IMR-90 (cell line): ENCODE results near the gene RNF38. TPM values are rescaled to one million over a fixed set of nuclear protein-coding genes. Genes with fewer than 3 reads are reported as not detected.

ENCODE experiments used
- ATAC-seq: fragments of 200-7000 bp; cut with Tn5 transposase; 2 replicates; pipeline ENCODE4 v1.9.1; 2020; ENCODE audit warnings: low read depth, mild to moderate bottlenecking, moderate library complexity
- BruUV-seq: library from RNA; stranded (reverse); fragments of 400-500 nt; replicated peaks from 2 replicates; lab custom pipeline; 2021; lab: Mats Ljungman, UMichigan
- CTCF ChIA-PET: fragments of 300-600 bp; formaldehyde crosslinking; extraction: SDS; loops from one replicate; lab custom pipeline; 2021; ENCODE audit warnings: antibody characterized with exemption; lab: Yijun Ruan, JAX
- POLR2A ChIA-PET: fragments of 300-600 bp; sonication (Branson Sonifier 250); formaldehyde crosslinking; loops from one replicate; lab custom pipeline; 2022; ENCODE audit warnings: antibody characterized with exemption; ENCODE audit not compliant: unreplicated experiment; lab: Charles Lee
- DNase-seq: peaks from one replicate; pipeline ENCODE4 v3.0.0; 2013
- H2AFZ ChIP-seq: replicated peaks from 2 replicates; pipeline ENCODE3; 2013; ENCODE audit warnings: low read length, mild to moderate bottlenecking; ENCODE audit not compliant: poor library complexity
- H2AK5ac ChIP-seq: 2 replicates; pipeline ENCODE4 v1.6.1; 2013; ENCODE audit warnings: low read depth, low read length, inconsistent platforms
- H2AK9ac ChIP-seq: replicated peaks from 2 replicates; pipeline ENCODE3; 2013; ENCODE audit warnings: mild to moderate bottlenecking, low read depth, low read length, moderate library complexity; ENCODE audit not compliant: poor library complexity
- H2BK120ac ChIP-seq: 2 replicates; pipeline ENCODE4 v1.6.1; 2013; ENCODE audit warnings: low read depth, low read length, inconsistent platforms
- H2BK15ac ChIP-seq: 3 replicates; pipeline ENCODE4 v1.6.1; 2013; ENCODE audit warnings: low read depth, low read length, inconsistent platforms
- H2BK20ac ChIP-seq: 2 replicates; pipeline ENCODE4 v1.6.1; 2013; ENCODE audit warnings: low read depth, mild to moderate bottlenecking, inconsistent platforms, low read length, moderate library complexity
- H2BK5ac ChIP-seq: 2 replicates; pipeline ENCODE4 v1.6.1; 2013; ENCODE audit warnings: mild to moderate bottlenecking, low read depth, low read length, inconsistent platforms; ENCODE audit not compliant: poor library complexity, severe bottlenecking
- H3K14ac ChIP-seq: replicated peaks from 2 replicates; pipeline ENCODE4 v1.6.1; 2013; ENCODE audit warnings: low read depth, low read length, inconsistent platforms
- H3K18ac ChIP-seq: 2 replicates; pipeline ENCODE4 v1.6.1; 2013; ENCODE audit warnings: low read depth, low read length, control low read depth
- H3K23ac ChIP-seq: 2 replicates; pipeline ENCODE4 v1.6.1; 2013; ENCODE audit warnings: low read depth, low read length, inconsistent platforms
- H3K27ac ChIP-seq: 2 replicates; pipeline ENCODE4 v1.5.1; 2013; ENCODE audit warnings: mild to moderate bottlenecking, control low read depth, low read length; ENCODE audit not compliant: insufficient read depth
- H3K27me3 ChIP-seq: 2 replicates; pipeline ENCODE4 v1.6.1; 2013; ENCODE audit warnings: low read length; ENCODE audit not compliant: control insufficient read depth, insufficient read depth
- H3K36me3 ChIP-seq: 2 replicates; pipeline ENCODE4 v1.6.1; 2013; ENCODE audit warnings: low read length, mixed read lengths; ENCODE audit not compliant: control insufficient read depth, insufficient read depth
- H3K4ac ChIP-seq: 2 replicates; pipeline ENCODE4 v1.6.1; 2013; ENCODE audit warnings: low read depth, low read length, inconsistent platforms
- H3K4me1 ChIP-seq: 2 replicates; pipeline ENCODE4 v1.6.1; 2013; ENCODE audit warnings: low read length, mixed read lengths; ENCODE audit not compliant: control insufficient read depth, insufficient read depth
- H3K4me2 ChIP-seq: 2 replicates; pipeline ENCODE4 v1.6.1; 2013; ENCODE audit warnings: low read depth, mild to moderate bottlenecking, control low read depth, low read length, moderate library complexity
- H3K4me3 ChIP-seq: 2 replicates; pipeline ENCODE4 v1.5.1; 2013; ENCODE audit warnings: low read depth, mild to moderate bottlenecking, control low read depth, low read length, moderate library complexity; ENCODE audit not compliant: insufficient read depth
- H3K56ac ChIP-seq: 2 replicates; pipeline ENCODE4 v1.6.1; 2013; ENCODE audit warnings: low read length, inconsistent platforms; ENCODE audit not compliant: insufficient read depth; ENCODE audit errors: extremely low read depth
- H3K79me1 ChIP-seq, 2 experiments: 2 replicates each; pipeline ENCODE4 v1.6.1; 2013; ENCODE audit warnings: low read length in 2 of 2, inconsistent platforms in 1 of 2, low read depth in 1 of 2
- H3K9ac ChIP-seq: 2 replicates; pipeline ENCODE4 v1.6.1; 2013; ENCODE audit warnings: low read depth, low read length, control low read depth
- H3K9me1 ChIP-seq: 2 replicates; pipeline ENCODE4 v1.6.1; 2013; ENCODE audit warnings: low read length, inconsistent platforms; ENCODE audit not compliant: insufficient read depth
- H3K9me3 ChIP-seq: 2 replicates; pipeline ENCODE4 v1.6.1; 2013; ENCODE audit warnings: low read length; ENCODE audit not compliant: control insufficient read depth, insufficient read depth
- H4K20me1 ChIP-seq: 2 replicates; pipeline ENCODE4 v1.6.1; 2013; ENCODE audit warnings: low read length, inconsistent platforms; ENCODE audit not compliant: insufficient read depth
- H4K5ac ChIP-seq: 2 replicates; pipeline ENCODE4 v1.6.1; 2013; ENCODE audit warnings: mild to moderate bottlenecking, low read depth, low read length, control low read depth
- H4K8ac ChIP-seq, 2 experiments: 2 replicates each; pipeline ENCODE4 v1.6.1; 2013; ENCODE audit warnings: low read depth in 2 of 2, low read length in 2 of 2, control low read depth in 1 of 2, inconsistent platforms in 1 of 2
- H4K91ac ChIP-seq: 2 replicates; pipeline ENCODE4 v1.6.1; 2013; ENCODE audit warnings: low read depth, low read length, inconsistent platforms; ENCODE audit not compliant: insufficient read depth
- BHLHE40 ChIP-seq: fragments of 150-350 bp; IDR thresholded peaks from 2 replicates; pipeline ENCODE4 v1.6.1; 2016; ENCODE audit warnings: mild to moderate bottlenecking, low read depth, low read length
- CEBPB ChIP-seq: IDR thresholded peaks from 2 replicates; pipeline ENCODE4 v1.6.1; 2012; ENCODE audit warnings: low read depth, low read length, improper control_type of control experiment
- CHD1 ChIP-seq: IDR thresholded peaks from 2 replicates; pipeline ENCODE4 v1.6.1; 2012; ENCODE audit warnings: low read depth, low read length, improper control_type of control experiment
- CTCF ChIP-seq: conservative IDR thresholded peaks from 2 replicates; pipeline ENCODE4 v1.5.1; 2012; ENCODE audit warnings: mild to moderate bottlenecking, low read depth, low read length, improper control_type of control experiment
- ELK1 ChIP-seq: fragments of 150-350 bp; IDR thresholded peaks from 2 replicates; pipeline ENCODE4 v1.6.1; 2016; ENCODE audit warnings: low read depth, mild to moderate bottlenecking, low read length, moderate library complexity, borderline replicate concordance
- FOS ChIP-seq: fragments of 150-350 bp; IDR thresholded peaks from 2 replicates; pipeline ENCODE4 v1.6.1; 2016; ENCODE audit warnings: low read depth, low read length
- MAFK ChIP-seq: IDR thresholded peaks from 2 replicates; pipeline ENCODE4 v1.6.1; 2012; ENCODE audit warnings: low read depth, low read length, improper control_type of control experiment
- MAZ ChIP-seq: IDR thresholded peaks from 2 replicates; pipeline ENCODE4 v1.6.1; 2012; ENCODE audit warnings: low read depth, mild to moderate bottlenecking, low read length, improper control_type of control experiment, moderate library complexity, borderline replicate concordance
- MXI1 ChIP-seq: IDR thresholded peaks from 2 replicates; pipeline ENCODE4 v1.6.1; 2012; ENCODE audit warnings: low read depth, mild to moderate bottlenecking, low read length, moderate library complexity, borderline replicate concordance
- NFE2L2 ChIP-seq: fragments of 150-350 bp; IDR thresholded peaks from 2 replicates; pipeline ENCODE4 v1.6.1; 2016; ENCODE audit warnings: low read depth, mild to moderate bottlenecking, low read length
- POLR2A ChIP-seq: IDR thresholded peaks from 2 replicates; pipeline ENCODE4 v1.6.1; 2012; ENCODE audit warnings: mild to moderate bottlenecking, low read depth, low read length
- RAD21 ChIP-seq: IDR thresholded peaks from 2 replicates; pipeline ENCODE4 v1.6.1; 2012; ENCODE audit warnings: low read length, improper control_type of control experiment
- RCOR1 ChIP-seq: IDR thresholded peaks from 2 replicates; pipeline ENCODE4 v1.6.1; 2012; ENCODE audit warnings: mild to moderate bottlenecking, low read length, improper control_type of control experiment; ENCODE audit not compliant: insufficient replicate concordance
- RFX5 ChIP-seq: IDR thresholded peaks from 2 replicates; pipeline ENCODE4 v1.8.0; 2012; ENCODE audit warnings: low read depth, mild to moderate bottlenecking, low read length, moderate library complexity
- SMC3 ChIP-seq: fragments of 150-350 bp; IDR thresholded peaks from 2 replicates; pipeline ENCODE4 v1.6.1; 2016; ENCODE audit warnings: low read depth, mild to moderate bottlenecking, antibody characterized with exemption, low read length, moderate library complexity
- USF2 ChIP-seq: fragments of 150-350 bp; IDR thresholded peaks from 2 replicates; pipeline ENCODE4 v1.6.1; 2017; ENCODE audit warnings: mild to moderate bottlenecking, antibody characterized with exemption, low read length, low read depth
- WGBS, 2 experiments: methylation state at CpG; one replicate each; pipeline versions ENCODE4 v1.1.5 to v1.1.7; 2013; ENCODE audit warnings: missing lambda C conversion rate in 2 of 2; ENCODE audit not compliant: insufficient read length in 1 of 2; ENCODE audit errors: extremely low coverage in 2 of 2; 5-methylcytosine and 5-hydroxymethylcytosine counted together
- dilution Hi-C: fragments of 300-500 bp; cut with HindIII; formaldehyde crosslinking; loops from one replicate; pipeline ENCODE4 v1.14.3; 2018; ENCODE audit warnings: low sequenced_read_pairs; ENCODE audit not compliant: unreplicated experiment
- in situ Hi-C: fragments of 300-500 bp; cut with MboI; formaldehyde crosslinking; loops from 3 replicates; pipeline ENCODE4 v1.14.3; 2019; ENCODE audit warnings: low sequenced_read_pairs, inconsistent platforms, mixed read lengths
- intact Hi-C: fragments of 100-400 bp; cut with micrococcal nuclease; formaldehyde crosslinking; loops from 2 replicates; pipeline ENCODE4 v1.10.0; 2022
- polyA plus RNA-seq, 3 experiments: library from polyadenylated mRNA; depleted of rRNA; stranded (reverse); fragments of >200 nt; gene quantifications; 2 replicates each; pipeline ENCODE4 v1.2.3, GENCODE V29; 2012; ENCODE audit warnings: low replicate concordance in 1 of 3
- total RNA-seq: library from RNA; depleted of rRNA; stranded (reverse); fragments of >200 nt; gene quantifications from 2 replicates; pipeline ENCODE4 v1.2.3, GENCODE V29; 2012

RNF38 gene
- total and polyA plus RNA-seq, 2 of the 4 experiments (the other 2 are of a cell fraction): 8.8 to 11.2 TPM

GRCh38 chr9:36289836-36290435 is 110.1 kb downstream of the RNF38 start:
- Histone ChIP-seq H4K91ac (no peak overlapping the region), H3K9me3 (no peaks in the 10 kb centered on the region), H4K5ac (no peak overlapping the region), H3K18ac (no peak overlapping the region), H2BK20ac (no peak overlapping the region), H2BK15ac (no peak overlapping the region), H3K56ac (no peak overlapping the region), H3K27ac (no peak overlapping the region), H3K36me3 (no peaks in the 10 kb centered on the region), H3K9me1 (no peaks in the 10 kb centered on the region), H2AFZ (no peak overlapping the region), H3K27me3 (no peaks in the 10 kb centered on the region), H3K4me3 (no peak overlapping the region), H4K20me1 (no peaks in the 10 kb centered on the region), H4K8ac (no peak overlapping the region), H3K79me1 (no peaks in the 10 kb centered on the region), H2BK5ac (no peak overlapping the region), H2AK5ac (no peak overlapping the region), H2AK9ac (no peak overlapping the region), H3K4me1 (no peaks in the 10 kb centered on the region), H3K9ac (no peak overlapping the region), H3K4me2 (no peak overlapping the region), H2BK120ac (no peak overlapping the region), H3K23ac (no peak overlapping the region), H3K4ac (no peak overlapping the region), H3K14ac (no peak overlapping the region)
- intact Hi-C loops: no loop called here
- CTCF ChIA-PET: no interaction called here
- TF ChIP-seq MAZ: no peak
- TF ChIP-seq CEBPB: no peak
- no peak for TF ChIP-seq ELK1
- no peak for TF ChIP-seq CHD1
- no peak for TF ChIP-seq NFE2L2
- TF ChIP-seq MXI1: no peak
- no peak for TF ChIP-seq RAD21
- no peak for TF ChIP-seq POLR2A
- no peak for TF ChIP-seq RFX5
- TF ChIP-seq FOS: no peak
- no peak for TF ChIP-seq SMC3
- TF ChIP-seq USF2: no peak
- TF ChIP-seq BHLHE40: no peak
- TF ChIP-seq MAFK: no peak
- TF ChIP-seq RCOR1: no peak
- TF ChIP-seq CTCF: no peak
- DNase-seq (no peak), ATAC-seq (no peak)
- POLR2A ChIA-PET: no interaction called here
- in situ Hi-C loops: no loop called here
- no TSS peak for BruUV-seq
- dilution Hi-C loops: no loop called here
- WGBS, 2 experiments: no CpG with 5 or more reads among the region's 3 CpGs
